Eye (tissue), 1 donor: ENCODE results near the gene TTLL11.
"Not testable (repeated sequence)": the region's sequence is repeated elsewhere in the genome, so short reads cannot be mapped to it uniquely, and the experiment has no call there.

Experiments used
- DNase-seq: peaks from one replicate; pipeline ENCODE4 v3.0.0-alpha.2; 2015

TTLL11 gene

GRCh38 chr9:122042056-122042455, 51.1 kb downstream of the TTLL11 start:
- no peak for DNase-seq

- no peak for DNase-seq
Observed at GRCh38 chr9:122040561-122041242, 52.4 kb downstream of the TTLL11 start.

- DNase-seq: no peak
Observed at GRCh38 chr9:122039234-122039633, 53.9 kb downstream of the TTLL11 start.

GRCh38 chr9:122036988-122037387, 56.1 kb downstream of the TTLL11 start:
- DNase-seq: no peak

GRCh38 chr9:122036408-122036807, 56.7 kb downstream of the TTLL11 start:
- no peak for DNase-seq

- no peak for DNase-seq
Observed at GRCh38 chr9:122033775-122034373, 59.2 kb downstream of the TTLL11 start.

- DNase-seq: no peak
Observed at GRCh38 chr9:122032346-122032745, 60.8 kb downstream of the TTLL11 start.

- no peak for DNase-seq
Observed at GRCh38 chr9:122031776-122032175, 61.3 kb downstream of the TTLL11 start.

- no peak for DNase-seq
Observed at GRCh38 chr9:122031157-122031556, 62.0 kb downstream of the TTLL11 start.

- no peak for DNase-seq
Observed at GRCh38 chr9:122030357-122030756, 62.8 kb downstream of the TTLL11 start.

GRCh38 chr9:122029898-122030297, 63.2 kb downstream of the TTLL11 start:
- no peak for DNase-seq

- no peak for DNase-seq
Observed at GRCh38 chr9:122028089-122028488, 65.0 kb downstream of the TTLL11 start.

GRCh38 chr9:122020398-122020797, 72.7 kb downstream of the TTLL11 start:
- no peak for DNase-seq

- peak; percentile 62 for DNase-seq
Observed at GRCh38 chr9:122016744-122017143, 76.4 kb downstream of the TTLL11 start.

GRCh38 chr9:122016309-122016708, 76.8 kb downstream of the TTLL11 start:
- peak; percentile 44 for DNase-seq

GRCh38 chr9:122015170-122015821, 77.8 kb downstream of the TTLL11 start:
- DNase-seq: no peak

- DNase-seq: no peak
Observed at GRCh38 chr9:122011818-122012498, 81.2 kb downstream of the TTLL11 start.

GRCh38 chr9:122008559-122008958, 84.5 kb downstream of the TTLL11 start:
- no peak for DNase-seq

GRCh38 chr9:122007837-122008236, 85.3 kb downstream of the TTLL11 start:
- DNase-seq: no peak

GRCh38 chr9:122005597-122005996, 87.5 kb downstream of the TTLL11 start:
- peak; percentile 43 for DNase-seq

- no peak for DNase-seq
Observed at GRCh38 chr9:122004589-122004988, 88.5 kb downstream of the TTLL11 start.

- DNase-seq: no peak
Observed at GRCh38 chr9:122001491-122002201, 91.5 kb downstream of the TTLL11 start.

- not testable (repeated sequence) for DNase-seq
Observed at GRCh38 chr9:122000526-122000925, 92.6 kb downstream of the TTLL11 start.
